Hepatocyte (in vitro differentiated cells): Measurements from ENCODE around the gene RHAG.

Source experiments
- CTCF ChIP-seq: fragments of 200-600 bp; sonication (generic); IDR thresholded peaks from 2 replicates; pipeline ENCODE4 v1.5.1; 2016; ENCODE audit warnings: antibody characterized with exemption, mild to moderate bottlenecking; ENCODE audit not compliant: poor library complexity
- EZH2 ChIP-seq: fragments of 200-600 bp; sonication (generic); IDR thresholded peaks from 2 replicates; pipeline ENCODE4 v1.6.1; 2016; ENCODE audit warnings: antibody characterized with exemption, mild to moderate bottlenecking, borderline replicate concordance
- EZH2phosphoT487 ChIP-seq: fragments of 200-600 bp; sonication (generic); IDR thresholded peaks from one replicate; pipeline ENCODE4 v1.6.1; 2018; ENCODE audit warnings: antibody characterized with exemption, mild to moderate bottlenecking, low read depth, moderate library complexity; ENCODE audit not compliant: unreplicated experiment, severe bottlenecking

DNA sequence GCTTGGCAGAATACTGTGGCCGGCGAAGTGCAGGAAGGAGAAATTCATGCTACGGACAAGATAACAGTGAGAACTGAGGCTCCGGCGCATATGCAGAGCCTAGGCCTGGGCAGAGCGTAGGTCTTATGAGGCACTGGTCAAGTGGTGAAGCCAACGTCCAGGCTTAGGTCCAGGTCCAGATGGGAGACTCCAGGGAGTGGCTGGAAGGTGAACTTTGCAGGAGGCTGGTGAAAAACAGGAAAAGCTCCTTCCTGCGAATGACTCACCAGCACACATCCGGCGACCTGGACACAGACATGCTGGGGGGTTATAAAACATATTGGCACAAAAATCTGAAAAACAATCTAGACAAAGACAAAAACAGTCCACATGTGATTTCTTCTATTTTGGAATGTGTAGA is 70.8 kb downstream of the RHAG start:
- TF ChIP-seq CTCF (no peak), EZH2 (no peak), EZH2phosphoT487 (no peak)
